Effector memory CD4-positive, alpha-beta T cell (primary cell): ENCODE results near the gene NFIC.

Experiments used
- DNase-seq, 3 donors: peaks; one replicate each; pipeline ENCODE4 v3.0.0-alpha.2; 2020
- H3K27ac ChIP-seq: 2 replicates; pipeline ENCODE4 v1.7.0; 2013; ENCODE audit warnings: mild to moderate bottlenecking, low read length, moderate library complexity; ENCODE audit not compliant: insufficient read depth, poor library complexity, severe bottlenecking
- H3K27me3 ChIP-seq: replicated peaks from 2 replicates; pipeline ENCODE4 v1.7.0; 2013; ENCODE audit warnings: mild to moderate bottlenecking, low read length; ENCODE audit not compliant: insufficient read depth, control insufficient read depth, poor library complexity, severe bottlenecking
- H3K36me3 ChIP-seq: 2 replicates; pipeline ENCODE4 v1.7.0; 2013; ENCODE audit warnings: mild to moderate bottlenecking, low read length, moderate library complexity; ENCODE audit not compliant: control insufficient read depth, insufficient read depth
- H3K4me1 ChIP-seq: 2 replicates; pipeline ENCODE4 v1.7.0; 2013; ENCODE audit warnings: low read length, mild to moderate bottlenecking; ENCODE audit not compliant: control insufficient read depth, insufficient read depth, poor library complexity, severe bottlenecking
- H3K4me3 ChIP-seq: 2 replicates; pipeline ENCODE4 v1.7.0; 2013; ENCODE audit warnings: low read length, low read depth, mild to moderate bottlenecking; ENCODE audit not compliant: insufficient read depth, poor library complexity, severe bottlenecking
- H3K9me3 ChIP-seq: 2 replicates; pipeline ENCODE4 v1.7.0; 2013; ENCODE audit warnings: mild to moderate bottlenecking, low read length, moderate library complexity; ENCODE audit not compliant: control insufficient read depth
- total RNA-seq, 3 donors: gene quantifications; one replicate each; lab custom pipeline; 2026; lab: John Stamatoyannopoulos, UW

NFIC gene
- total RNA-seq, result 10.2 to 20.3 (median 14.0) reads per million in 3 donors

DNA sequence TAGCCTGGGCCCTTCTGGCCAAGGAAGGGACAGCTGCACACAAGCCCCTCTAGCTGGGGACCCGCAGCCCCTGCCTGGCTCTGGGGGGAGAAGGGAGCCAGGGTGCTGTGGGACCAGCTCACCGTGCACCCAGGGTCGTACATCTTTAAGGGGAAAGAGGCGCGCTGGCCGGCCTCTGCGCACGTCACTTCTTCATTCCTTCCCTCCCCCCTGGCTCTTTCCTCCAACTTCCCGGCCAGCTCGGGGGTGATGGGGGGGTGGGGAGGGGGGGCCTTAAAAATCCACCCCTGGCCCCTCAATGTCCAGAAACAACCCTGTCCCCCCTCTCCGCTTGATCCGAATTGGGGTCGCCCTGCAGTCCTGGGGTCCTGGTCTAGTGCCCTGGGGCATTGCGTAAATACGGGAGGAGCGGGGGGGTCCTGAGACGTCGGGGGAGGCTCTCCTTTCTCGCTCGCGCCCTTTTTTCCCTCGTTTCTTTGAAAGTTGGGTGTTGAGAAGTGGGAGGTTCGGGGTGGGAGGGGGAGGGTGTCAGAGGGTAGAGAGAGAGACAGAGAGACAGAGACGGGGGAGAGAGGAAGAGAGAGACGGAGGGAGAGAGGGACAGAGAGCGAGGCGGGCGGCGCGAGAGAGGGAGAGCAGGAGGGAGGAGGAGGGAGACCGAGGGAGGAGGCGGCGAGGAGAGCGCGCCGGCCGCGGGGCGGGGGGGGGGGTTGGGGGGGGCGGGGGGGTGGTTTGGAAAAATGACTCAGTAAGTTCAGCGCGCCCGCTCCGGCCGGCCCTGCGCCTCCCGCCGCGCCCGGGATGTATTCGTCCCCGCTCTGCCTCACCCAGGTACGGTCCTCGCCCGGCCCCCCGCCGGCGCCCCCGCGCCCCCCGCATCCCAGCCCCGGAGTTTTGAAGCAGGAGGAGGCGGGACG, at the start of gene NFIC:
TSS of gene NFIC (plus strand) at position 748 of the 917 bp plus-strand sequence. CDS start at position 802, 54 bp downstream.
- Histone ChIP-seq H3K36me3 (no peaks in the 10 kb centered on the region), H3K9me3 (no peaks in the 10 kb centered on the region), H3K4me3 (peak within 1 kb of the TSS; percentile 65), H3K27ac (no peak within 1 kb of the TSS), H3K4me1 (peaks cover 22% of the 10 kb centered on the region), H3K27me3 (no peaks in the 10 kb centered on the region)
- peak in 1 of 3 donors; percentile 27 for DNase-seq

DNA sequence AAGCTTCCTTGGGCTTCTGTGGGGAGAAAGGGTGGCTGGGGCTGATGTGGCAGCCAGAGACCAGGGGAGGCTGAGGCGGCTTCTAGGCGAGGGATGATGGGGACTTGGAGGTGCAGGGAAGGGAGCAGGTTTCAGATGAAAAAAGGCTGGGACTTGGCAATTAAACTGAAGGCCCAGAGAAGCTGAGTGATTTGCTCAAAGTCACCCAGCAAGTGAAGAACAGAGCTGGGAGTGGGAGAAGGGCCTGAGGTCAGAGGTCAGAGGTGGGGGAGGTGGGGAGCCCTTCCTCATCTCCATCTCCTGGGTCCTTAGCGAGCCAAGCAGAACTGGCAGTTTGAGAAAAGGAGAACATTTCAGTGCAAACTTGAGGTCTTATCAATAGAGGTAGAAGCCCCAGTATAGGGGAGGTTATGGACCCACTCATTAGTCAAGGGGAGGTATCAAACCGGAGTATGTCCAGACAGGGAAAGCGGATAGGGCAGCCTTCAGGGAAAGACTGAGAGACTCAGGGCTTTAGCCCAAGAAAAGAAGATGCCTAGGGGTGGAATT, 49.6 kb upstream of the NFIC start:
- Histone ChIP-seq H3K27me3 (peaks cover 4% of the 10 kb centered on the region), H3K9me3 (no peaks in the 10 kb centered on the region), H3K4me3 (no peak overlapping the region), H3K4me1 (no peaks in the 10 kb centered on the region), H3K36me3 (no peaks in the 10 kb centered on the region), H3K27ac (no peak overlapping the region)
- no peak for DNase-seq

DNA sequence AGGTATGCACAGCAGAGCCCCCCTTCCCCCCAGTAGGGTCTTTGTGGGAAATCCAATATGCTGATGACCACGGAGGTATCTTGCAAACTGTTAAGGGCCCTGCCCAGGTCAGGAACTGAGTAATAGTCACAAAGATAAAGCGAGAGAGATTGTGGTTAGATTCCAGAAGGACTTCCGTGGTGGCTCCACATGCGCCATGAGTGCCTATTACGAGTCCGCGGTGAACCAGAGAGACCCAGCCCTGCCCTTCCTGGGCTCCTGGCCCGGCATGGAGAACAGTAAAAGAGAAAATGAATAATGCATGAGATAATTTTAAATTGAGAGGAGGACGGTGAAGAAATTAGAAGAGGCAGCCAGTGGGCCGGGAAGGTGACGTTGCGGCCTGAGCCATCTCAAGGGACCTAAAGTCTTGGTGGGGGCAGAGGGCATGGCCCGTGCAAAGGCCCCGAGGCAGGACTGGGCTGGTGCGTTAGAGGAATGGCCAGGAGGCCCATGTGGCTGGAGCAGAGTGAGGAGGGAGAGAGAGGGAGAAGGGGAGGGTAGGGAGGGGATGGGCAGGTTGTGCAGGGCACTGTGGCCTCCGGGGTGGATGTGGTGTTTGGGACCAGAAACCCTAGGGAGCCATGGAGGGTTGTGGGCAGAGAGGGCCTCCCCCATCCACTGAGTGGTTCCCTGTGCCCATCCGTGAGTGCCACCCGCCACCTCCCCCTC, 46.6 kb upstream of the NFIC start:
- DNase-seq, result no peak
- Histone ChIP-seq H3K27me3 (peaks cover 4% of the 10 kb centered on the region), H3K9me3 (no peaks in the 10 kb centered on the region), H3K27ac (no peak overlapping the region), H3K4me3 (no peak overlapping the region), H3K4me1 (no peaks in the 10 kb centered on the region), H3K36me3 (no peaks in the 10 kb centered on the region)

GRCh38 chr19:3320354-3320670, 46.1 kb upstream of the NFIC start:
- peaks cover 4% of the 10 kb centered on the region for H3K27me3 ChIP-seq
- H3K9me3 ChIP-seq, result no peaks in the 10 kb centered on the region
- H3K27ac ChIP-seq, result no peak overlapping the region
- DNase-seq, result no peak
- H3K36me3 ChIP-seq, result no peaks in the 10 kb centered on the region
- no peak overlapping the region for H3K4me3 ChIP-seq
- H3K4me1 ChIP-seq, result no peaks in the 10 kb centered on the region

DNA sequence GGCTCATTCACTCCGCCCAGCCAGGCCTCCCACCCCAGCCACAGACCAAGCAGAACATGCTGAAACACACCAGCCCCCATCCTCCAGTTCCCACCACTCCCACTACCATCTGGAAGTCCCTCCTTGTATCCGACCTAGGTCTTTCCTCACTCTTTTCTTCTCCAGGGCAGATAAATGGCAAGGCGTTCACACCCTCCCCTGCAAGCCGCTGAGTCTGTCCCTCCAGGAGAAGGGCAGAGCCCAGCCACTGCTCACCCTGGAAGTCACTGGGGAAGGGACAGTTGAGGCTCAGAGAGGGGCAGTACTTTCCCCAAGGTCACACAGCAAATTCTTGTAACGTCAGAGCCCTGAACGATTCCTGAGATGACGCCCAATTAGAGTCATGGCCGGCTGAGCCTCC, 45.5 kb upstream of the NFIC start:
- H3K4me3 ChIP-seq, result no peak overlapping the region
- H3K4me1 ChIP-seq, result no peaks in the 10 kb centered on the region
- H3K9me3 ChIP-seq, result no peaks in the 10 kb centered on the region
- no peak for DNase-seq
- no peak overlapping the region for H3K27ac ChIP-seq
- H3K36me3 ChIP-seq, result no peaks in the 10 kb centered on the region
- H3K27me3 ChIP-seq, result peaks cover 4% of the 10 kb centered on the region

DNA sequence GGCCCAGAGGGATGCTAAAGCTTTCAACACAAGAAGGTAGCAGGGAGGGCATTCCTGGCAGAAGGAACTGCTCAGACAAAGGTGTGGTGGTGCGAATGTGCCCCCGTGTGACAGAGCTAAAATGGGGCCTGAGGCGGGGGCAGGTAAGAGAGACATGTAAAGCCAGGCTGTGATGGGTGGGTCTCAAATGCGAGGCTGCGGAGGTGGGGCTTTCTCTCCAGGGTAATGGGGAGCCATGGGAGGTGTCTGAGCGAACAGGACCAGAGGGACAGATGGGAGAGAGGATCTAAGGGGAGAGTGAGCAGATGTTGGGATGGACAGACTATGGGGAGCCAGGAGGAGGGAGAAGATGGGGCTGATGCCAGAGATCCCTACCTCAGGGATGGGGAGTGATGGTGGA, 44.7 kb upstream of the NFIC start:
- Histone ChIP-seq H3K27me3 (peaks cover 4% of the 10 kb centered on the region), H3K4me3 (no peak overlapping the region), H3K4me1 (no peaks in the 10 kb centered on the region), H3K9me3 (no peaks in the 10 kb centered on the region), H3K27ac (no peak overlapping the region), H3K36me3 (no peaks in the 10 kb centered on the region)
- no peak for DNase-seq

DNA sequence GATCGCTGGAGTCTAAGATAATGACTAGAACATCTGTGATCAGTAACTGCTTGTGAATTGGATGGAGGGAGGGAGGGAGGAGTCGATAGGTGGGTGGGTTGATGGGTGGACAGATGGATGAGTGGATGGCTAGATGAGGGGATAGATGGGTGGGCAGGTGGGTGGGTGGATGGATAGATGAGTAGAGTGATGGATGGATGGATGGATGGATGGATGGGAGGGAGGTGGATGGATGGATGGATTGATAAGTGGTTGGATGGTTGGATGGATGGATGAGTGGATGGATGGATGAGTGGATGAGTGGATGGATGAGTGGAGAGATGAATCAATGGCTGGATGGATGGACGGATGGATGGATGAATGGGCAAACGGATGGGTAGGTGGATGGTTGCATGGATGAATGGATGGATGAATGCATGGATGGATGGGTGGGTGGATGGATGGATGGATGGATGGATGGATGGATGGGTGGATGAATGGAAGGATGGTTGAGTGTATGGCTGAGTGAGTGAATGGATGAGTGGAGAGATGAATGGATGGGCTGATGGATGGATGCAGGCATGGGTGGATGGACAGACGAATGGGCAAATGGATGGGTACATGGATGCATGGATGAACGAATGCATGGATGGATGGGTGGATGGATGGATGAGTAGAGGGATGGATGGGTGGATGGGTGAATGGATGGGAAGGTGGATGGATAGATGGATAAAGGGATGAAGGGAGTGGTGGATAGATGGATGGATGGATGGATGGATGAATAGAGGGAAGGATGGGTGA, 44.0 kb upstream of the NFIC start:
- peaks cover 4% of the 10 kb centered on the region for H3K27me3 ChIP-seq
- H3K9me3 ChIP-seq, result no peaks in the 10 kb centered on the region
- H3K4me3 ChIP-seq, result no peak overlapping the region
- H3K4me1 ChIP-seq, result no peaks in the 10 kb centered on the region
- no peak for DNase-seq
- H3K36me3 ChIP-seq, result no peaks in the 10 kb centered on the region
- H3K27ac ChIP-seq, result no peak overlapping the region

DNA sequence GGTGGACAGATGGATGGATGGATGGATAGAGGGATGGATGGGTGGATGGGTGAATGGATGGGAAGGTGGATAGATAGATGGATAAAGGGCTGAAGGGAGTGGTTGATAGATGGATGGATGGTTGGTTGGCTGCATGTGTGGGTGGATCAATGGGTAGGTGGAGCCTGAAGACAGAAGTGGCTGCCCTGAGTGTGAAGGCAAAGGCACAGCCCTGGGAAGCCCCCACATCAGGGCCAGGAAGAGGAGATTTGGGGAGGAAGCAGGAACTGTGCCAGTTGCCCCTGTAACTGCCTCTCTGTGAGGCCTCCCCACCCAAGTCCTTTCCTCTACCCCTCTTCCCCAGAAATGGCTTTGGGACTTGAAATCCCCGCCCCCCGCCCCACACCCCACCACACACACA, 43.4 kb upstream of the NFIC start:
- H3K27me3 ChIP-seq, result peaks cover 4% of the 10 kb centered on the region
- no peak for DNase-seq
- no peaks in the 10 kb centered on the region for H3K9me3 ChIP-seq
- no peaks in the 10 kb centered on the region for H3K4me1 ChIP-seq
- no peak overlapping the region for H3K27ac ChIP-seq
- H3K4me3 ChIP-seq, result no peak overlapping the region
- H3K36me3 ChIP-seq, result no peaks in the 10 kb centered on the region

DNA sequence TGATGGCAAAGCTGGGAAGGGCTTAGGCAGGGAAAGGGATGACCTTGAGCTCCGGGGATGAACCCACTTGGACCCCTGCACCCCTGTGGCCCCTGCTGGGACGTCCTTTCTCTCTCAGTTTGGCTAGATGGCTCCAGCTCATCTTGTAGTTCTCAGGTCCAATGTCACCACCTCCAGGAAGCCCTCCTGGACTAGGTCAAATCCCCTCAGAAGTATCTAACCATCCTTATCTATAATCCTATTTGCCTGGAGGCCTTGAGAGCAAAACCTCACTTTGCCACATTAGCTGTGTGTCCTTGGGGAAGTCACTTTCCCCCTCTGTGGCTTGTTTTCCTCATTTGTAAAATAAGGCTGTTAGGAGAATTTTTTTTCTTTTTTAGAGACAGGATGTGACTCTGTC, 42.7 kb upstream of the NFIC start:
- no peaks in the 10 kb centered on the region for H3K9me3 ChIP-seq
- no peak for DNase-seq
- no peaks in the 10 kb centered on the region for H3K4me1 ChIP-seq
- no peaks in the 10 kb centered on the region for H3K36me3 ChIP-seq
- no peak overlapping the region for H3K27ac ChIP-seq
- H3K27me3 ChIP-seq, result peaks cover 4% of the 10 kb centered on the region
- no peak overlapping the region for H3K4me3 ChIP-seq
